NCI-H1105 treated with DMSO at 0.1 percent for 48 hours (cell line): ENCODE data around the gene C1RL.

Source experiments
- DNase-seq: peaks from one replicate; lab custom pipeline; 2025; lab: John Stamatoyannopoulos, UW

Gene C1RL

GRCh38 chr12:7092229-7092985 is 16.6 kb downstream of the C1RL start, which contains the start of gene C1R:
TSS of gene C1R (minus strand) at chr12:7092445. CDS start at chr12:7092388, 57 bp downstream.
- DNase-seq, result peak; percentile 63

- DNase-seq, result no peak
Observed at GRCh38 chr12:7091660-7092228, 17.3 kb downstream of the C1RL start.

GRCh38 chr12:7091171-7091570 is 17.8 kb downstream of the C1RL start:
- DNase-seq, result no peak

DNA sequence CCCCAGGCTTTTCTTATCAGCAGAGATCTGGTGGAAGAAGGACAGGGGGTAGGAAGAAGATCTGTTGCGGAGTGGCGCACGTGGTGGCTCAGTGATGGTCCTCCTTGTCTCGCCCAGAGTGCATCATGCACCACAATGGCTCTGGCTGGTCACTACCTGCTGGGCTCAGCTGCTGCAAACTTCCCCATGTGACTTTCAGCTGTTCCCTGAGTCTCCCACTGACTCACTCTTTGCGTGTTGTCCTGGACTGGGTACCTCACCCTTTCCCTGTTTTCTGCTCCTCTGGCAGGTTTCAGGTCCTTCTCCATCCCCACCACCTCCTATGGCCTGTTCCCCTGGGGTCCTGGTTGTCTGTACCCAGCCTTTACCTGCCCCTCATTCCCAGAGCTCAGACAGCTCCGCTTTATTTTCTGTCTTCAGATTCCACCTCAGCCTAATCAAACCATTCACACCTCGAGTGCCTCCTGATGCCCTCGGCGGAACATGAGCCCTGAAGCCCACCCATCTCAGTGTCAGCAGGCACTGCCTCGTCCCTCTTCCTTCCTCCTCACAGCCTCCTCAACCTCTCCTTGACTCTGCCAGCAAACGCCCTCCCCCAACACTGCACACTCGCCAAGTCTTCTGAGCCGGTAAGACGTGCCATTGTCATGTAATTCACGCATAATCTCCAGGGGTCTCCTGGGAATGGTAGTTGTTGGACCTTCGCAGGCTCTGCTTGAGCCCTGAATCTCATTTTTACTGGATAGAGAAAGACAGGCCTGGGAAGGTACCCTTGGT is 18.6 kb downstream of the C1RL start:
- DNase-seq, result no peak

DNA sequence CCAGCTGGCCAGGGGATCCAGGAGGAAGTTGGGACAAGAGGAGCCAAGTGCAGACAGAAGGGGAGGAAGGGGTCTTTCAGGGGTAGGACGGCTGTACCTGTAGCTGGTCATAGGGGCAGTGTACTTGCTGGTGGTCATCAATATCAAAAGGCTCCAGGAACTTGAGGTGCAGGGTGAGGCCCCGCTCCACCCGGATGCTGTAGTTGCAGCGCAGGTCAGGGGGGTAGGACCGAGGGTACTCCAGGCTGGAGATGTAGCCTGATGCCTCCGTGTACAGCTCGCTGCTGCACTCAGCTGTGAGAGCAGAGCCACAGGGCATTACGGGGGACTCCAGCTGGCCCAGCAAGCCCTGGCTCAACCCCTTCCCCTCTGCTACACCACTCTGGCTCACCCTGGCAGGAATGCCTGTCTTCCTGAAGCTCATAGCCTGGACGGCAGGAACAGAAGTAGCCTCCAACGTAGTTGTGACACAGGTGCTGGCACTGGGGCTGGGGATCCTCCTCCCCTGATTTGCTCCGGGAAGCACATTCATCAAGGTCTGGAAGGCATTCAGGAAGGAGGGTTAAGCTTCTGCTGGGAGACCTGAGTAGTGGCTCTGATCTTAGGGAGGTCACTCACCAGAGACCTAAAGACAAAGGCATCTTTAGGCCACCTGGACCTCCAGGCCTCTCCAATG is 19.7 kb downstream of the C1RL start:
- no peak for DNase-seq

- DNase-seq, result no peak
Observed at GRCh38 chr12:7083125-7083524, 25.9 kb downstream of the C1RL start.

GRCh38 chr12:7081037-7081436 is 28.0 kb downstream of the C1RL start:
- no peak for DNase-seq

DNA sequence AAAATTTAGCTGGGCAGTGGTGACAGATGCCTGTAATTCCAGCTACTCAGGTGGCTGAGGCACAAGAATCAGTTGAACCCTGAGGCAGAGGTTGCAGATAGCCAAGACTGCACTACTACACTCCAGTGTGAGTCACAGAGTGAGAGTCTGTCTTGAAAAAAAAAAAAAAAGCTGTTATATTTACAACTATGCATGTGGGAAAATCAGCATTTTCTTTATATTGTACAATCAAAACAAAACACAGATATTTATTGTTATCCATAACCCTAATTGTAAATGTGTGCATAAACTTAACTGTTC is 29.2 kb downstream of the C1RL start:
- no peak for DNase-seq

DNA sequence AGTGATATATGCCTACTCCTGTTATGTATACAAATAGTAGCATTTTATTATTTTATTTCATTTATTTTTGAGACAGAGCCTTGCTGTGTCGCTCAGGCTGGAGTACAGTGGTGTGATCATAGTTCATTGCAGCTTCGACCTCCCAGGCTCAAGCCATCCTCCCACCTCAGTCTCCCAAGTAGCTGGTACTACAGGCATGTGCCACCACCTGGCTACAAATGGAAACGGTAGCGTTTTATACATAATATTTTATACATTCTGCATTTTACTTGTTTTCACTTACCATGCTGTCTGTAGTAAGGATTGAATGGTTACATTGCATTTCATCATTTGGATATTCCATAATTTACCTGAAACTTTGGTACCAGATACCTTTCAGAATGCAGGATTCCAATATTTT is 30.9 kb downstream of the C1RL start:
- no peak for DNase-seq

GRCh38 chr12:7076493-7076892 is 32.5 kb downstream of the C1RL start:
- no peak for DNase-seq

GRCh38 chr12:7075939-7076338 is 33.1 kb downstream of the C1RL start:
- no peak for DNase-seq

- no peak for DNase-seq
Observed at GRCh38 chr12:7075518-7075917, 33.5 kb downstream of the C1RL start.

GRCh38 chr12:7073946-7074345 is 35.1 kb downstream of the C1RL start:
- no peak for DNase-seq

- DNase-seq, result no peak
Observed at GRCh38 chr12:7072554-7072953, 36.5 kb downstream of the C1RL start.

DNA sequence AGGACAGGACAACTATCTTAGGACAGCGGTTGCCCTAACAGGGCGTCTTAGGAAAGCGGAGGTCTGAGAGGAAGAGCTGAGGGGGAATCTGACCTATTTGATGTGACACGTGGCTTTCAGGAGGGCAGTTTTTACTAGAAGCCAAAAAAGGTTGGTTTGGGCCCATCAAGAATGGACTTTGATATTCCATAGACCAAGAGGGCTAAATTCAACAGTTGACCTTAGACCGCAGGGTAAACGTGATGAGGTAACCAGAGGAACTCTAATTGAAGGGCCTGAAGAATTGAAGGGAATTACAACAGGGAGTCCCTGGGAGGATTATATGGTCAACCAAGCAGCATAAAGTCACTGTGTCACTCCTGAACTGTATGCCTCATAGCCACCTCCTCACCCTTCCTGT is 37.0 kb downstream of the C1RL start:
- DNase-seq, result no peak

DNA sequence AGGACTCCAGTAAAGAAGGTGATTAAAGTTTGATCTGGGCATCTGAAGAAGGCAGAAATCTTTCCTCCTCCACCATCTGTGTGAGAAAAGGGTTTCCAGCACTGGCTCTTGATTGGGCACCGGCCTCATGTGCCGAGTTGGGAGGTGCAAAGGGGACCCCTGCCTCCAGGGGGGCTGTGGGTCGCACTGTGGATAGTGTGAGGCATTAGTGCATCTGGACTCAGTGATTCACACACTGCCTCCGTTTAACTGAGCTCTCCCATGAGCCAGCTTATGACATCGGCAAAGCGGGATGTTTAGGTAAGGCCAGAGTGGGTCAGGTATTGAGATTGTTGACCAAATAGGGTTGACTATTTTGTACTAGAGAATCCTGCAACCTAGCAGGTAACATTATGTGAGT is 39.6 kb downstream of the C1RL start:
- DNase-seq, result no peak

DNA sequence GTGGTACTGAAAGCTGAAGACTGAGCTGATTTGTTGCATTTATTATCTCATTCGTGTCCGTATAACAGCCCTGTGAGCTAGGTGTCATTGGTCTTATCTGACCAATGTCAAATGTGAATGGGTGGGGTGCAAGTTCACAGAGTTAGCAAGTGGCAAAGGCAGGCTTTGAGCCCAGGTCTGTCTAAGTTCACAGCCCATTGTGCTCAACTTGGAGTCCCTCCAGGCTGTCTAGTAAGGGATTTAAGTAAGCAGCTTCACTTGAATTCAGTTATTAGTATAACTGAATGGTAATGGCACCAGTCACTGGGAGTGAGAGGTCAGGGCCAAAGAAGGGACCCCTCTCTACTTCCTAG is 40.0 kb downstream of the C1RL start:
- no peak for DNase-seq

GRCh38 chr12:7068240-7068993 is 40.6 kb downstream of the C1RL start:
- DNase-seq, result no peak

- no peak for DNase-seq
Observed at GRCh38 chr12:7067096-7067495, 41.9 kb downstream of the C1RL start.

GRCh38 chr12:7066596-7066995 is 42.4 kb downstream of the C1RL start:
- DNase-seq, result no peak

- DNase-seq, result no peak
Observed at GRCh38 chr12:7065073-7065623, 43.9 kb downstream of the C1RL start.

DNA sequence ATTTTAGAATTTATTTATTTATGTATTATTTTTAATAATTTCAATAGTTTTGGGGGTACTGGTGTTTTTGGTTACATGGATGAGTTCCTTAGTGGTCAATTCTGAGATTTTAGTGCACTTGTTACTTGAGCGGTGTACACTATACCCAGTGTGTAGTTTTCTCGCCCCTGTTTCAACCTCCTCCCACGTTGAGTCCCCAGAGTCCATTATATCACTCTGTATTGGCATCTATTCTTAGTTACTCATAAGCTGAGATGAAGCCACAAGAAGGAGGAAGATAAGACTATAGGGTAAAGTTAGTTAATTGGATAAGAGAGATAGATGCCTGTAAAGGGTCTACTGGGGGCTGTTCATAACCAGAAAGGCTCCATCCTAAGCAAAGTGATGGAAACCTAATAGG is 44.5 kb downstream of the C1RL start:
- no peak for DNase-seq
